ENCODE data around the gene IL12RB2.

The IL12RB2 gene

DNA sequence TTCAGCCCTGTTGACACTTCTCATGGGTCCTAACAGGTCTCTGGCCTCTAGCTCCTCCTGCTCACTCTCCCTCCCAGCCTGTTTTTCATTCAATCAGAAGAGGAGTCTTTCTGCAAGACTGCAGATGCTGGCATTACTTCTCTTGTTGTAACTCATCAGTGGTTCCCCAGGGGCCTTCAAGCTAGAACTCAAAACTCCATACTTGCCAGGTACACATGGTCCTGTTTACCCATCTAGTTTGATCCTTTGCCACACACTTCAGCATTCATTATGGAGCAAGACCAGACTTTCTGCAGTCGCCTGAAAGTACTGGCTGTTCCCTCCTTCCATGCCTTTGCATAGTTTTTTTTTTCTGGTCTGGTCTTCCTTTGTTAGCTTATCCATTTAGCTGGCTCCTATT lies 74.6 kb downstream of the IL12RB2 start:
- TF ChIP-seq, protein P1, sequence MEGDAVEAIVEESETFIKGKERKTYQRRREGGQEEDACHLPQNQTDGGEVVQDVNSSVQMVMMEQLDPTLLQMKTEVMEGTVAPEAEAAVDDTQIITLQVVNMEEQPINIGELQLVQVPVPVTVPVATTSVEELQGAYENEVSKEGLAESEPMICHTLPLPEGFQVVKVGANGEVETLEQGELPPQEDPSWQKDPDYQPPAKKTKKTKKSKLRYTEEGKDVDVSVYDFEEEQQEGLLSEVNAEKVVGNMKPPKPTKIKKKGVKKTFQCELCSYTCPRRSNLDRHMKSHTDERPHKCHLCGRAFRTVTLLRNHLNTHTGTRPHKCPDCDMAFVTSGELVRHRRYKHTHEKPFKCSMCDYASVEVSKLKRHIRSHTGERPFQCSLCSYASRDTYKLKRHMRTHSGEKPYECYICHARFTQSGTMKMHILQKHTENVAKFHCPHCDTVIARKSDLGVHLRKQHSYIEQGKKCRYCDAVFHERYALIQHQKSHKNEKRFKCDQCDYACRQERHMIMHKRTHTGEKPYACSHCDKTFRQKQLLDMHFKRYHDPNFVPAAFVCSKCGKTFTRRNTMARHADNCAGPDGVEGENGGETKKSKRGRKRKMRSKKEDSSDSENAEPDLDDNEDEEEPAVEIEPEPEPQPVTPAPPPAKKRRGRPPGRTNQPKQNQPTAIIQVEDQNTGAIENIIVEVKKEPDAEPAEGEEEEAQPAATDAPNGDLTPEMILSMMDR (IDR thresholded peaks at IDR 0.05; ENCODE audit: insufficient read depth, low read depth, low read length, missing control alignments), result no peak
- no peak overlapping the region for H3K4me3 ChIP-seq (ENCODE audit: low read depth, low read length)
- DNase-seq (ENCODE audit: low read depth), result no peak

GRCh38 chr1:67383999-67384638 lies 76.4 kb downstream of the IL12RB2 start:
- no peak for DNase-seq (ENCODE audit: low read depth)
- TF ChIP-seq, protein P1 (IDR thresholded peaks at IDR 0.05; ENCODE audit: insufficient read depth, low read depth, low read length, missing control alignments), result no peak
- H3K4me3 ChIP-seq (ENCODE audit: low read depth, low read length), result no peak overlapping the region

GRCh38 chr1:67390041-67390887 lies 82.6 kb downstream of the IL12RB2 start:
- no peak overlapping the region for H3K4me3 ChIP-seq (ENCODE audit: low read depth, low read length)
- TF ChIP-seq, protein P1 (IDR thresholded peaks at IDR 0.05; ENCODE audit: insufficient read depth, low read depth, low read length, missing control alignments), result no peak
- DNase-seq (ENCODE audit: low read depth), result no peak

DNA sequence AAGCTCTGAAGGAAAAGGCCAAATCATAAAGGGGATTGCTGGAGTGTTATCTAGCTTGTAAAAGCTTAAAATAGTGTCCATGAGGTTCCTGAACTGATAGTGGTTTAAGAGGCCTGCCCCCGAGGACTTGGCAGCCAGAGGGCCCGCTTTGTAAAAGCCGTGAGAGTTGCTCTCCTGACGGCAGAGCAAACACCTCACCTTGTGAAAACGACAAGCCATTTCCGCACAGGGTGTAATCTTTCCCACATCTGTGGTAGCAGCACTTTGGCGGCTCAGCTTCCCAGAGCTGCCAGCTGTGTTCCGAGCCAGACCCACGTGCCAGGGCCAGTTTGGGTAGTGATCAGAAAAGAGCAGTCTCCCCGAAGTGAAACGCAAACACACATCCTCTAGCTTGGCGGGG lies 85.6 kb downstream of the IL12RB2 start:
- DNase-seq (ENCODE audit: low read depth), result no peak
- no peak overlapping the region for H3K4me3 ChIP-seq (ENCODE audit: low read depth, low read length)
- TF ChIP-seq, protein P1 (IDR thresholded peaks at IDR 0.05; ENCODE audit: insufficient read depth, low read depth, low read length, missing control alignments), result no peak

GRCh38 chr1:67393737-67394136 lies 86.1 kb downstream of the IL12RB2 start:
- H3K4me3 ChIP-seq (ENCODE audit: low read depth, low read length), result no peak overlapping the region
- TF ChIP-seq, protein P1 (IDR thresholded peaks at IDR 0.05; ENCODE audit: insufficient read depth, low read depth, low read length, missing control alignments), result no peak
- DNase-seq (ENCODE audit: low read depth), result no peak

DNA sequence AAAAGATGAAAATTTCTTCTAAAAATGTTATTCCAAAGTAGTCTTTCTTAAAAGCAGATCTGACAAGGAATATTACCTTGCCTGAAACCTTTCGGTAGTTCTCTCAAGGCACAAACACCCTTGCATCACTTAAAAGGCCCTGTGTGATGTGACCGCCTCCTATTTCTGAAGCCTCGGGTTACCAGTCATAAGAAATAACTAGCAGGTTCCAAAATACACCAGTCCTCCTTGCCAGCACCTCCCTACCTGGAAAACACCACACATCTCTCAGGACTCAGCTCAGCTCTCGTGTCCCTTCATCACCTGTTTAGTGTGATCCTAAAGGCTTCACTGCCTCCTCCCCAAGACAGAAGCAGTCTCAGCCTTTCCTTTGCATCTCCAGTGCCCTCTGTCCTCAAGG lies 86.9 kb downstream of the IL12RB2 start:
- no peak for DNase-seq (ENCODE audit: low read depth)
- TF ChIP-seq, protein P1 (IDR thresholded peaks at IDR 0.05; ENCODE audit: insufficient read depth, low read depth, low read length, missing control alignments), result no peak

More for the DNA sequence above, 86.9 kb downstream of the IL12RB2 start:
- H3K4me3 ChIP-seq (ENCODE audit: low read depth, low read length), result no peak overlapping the region
